Measurements from ENCODE around the gene TTYH2.

The TTYH2 gene

DNA sequence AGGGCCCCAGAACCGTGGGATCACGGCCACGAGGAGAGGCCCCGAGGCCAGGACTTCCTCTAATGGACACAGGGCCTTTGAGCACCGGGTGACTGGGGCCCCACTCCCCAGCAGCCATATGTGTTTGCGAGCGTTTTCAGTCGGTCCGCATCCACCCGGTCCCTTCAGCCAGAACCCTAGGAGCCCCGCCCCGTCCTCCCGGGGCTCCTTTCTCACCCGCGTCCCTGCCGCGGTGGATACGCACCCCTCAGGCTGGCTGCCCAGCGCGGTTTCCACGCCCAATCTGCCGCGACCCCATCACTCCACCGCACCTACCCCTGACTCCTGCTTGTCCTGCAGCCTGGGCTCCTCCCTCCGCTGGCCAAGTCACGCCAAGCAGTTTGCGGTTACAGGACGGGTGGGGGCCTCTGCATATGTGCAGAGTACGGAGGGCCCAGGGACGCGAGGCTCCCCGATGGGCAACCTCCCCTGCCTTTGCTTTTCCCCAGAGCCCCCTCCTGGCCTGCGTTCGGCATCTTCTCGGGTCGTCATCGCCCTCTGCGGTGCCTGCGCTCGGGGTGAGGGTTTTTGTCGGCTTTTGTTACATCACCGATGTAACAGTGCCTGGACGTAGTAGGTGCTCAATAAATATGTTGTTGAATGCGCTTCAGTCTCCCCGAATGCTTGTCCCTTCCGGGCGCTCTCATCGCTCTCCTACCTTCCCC, 1.0 kb upstream of the TTYH2 start:
- TF ChIP-seq CTCF (IDR thresholded peaks at IDR 0.05) = no peak

- no peak for TF ChIP-seq CTCF (IDR thresholded peaks at IDR 0.05)
Measured at GRCh38 chr17:74213861-74214391, 555 bp downstream of the TTYH2 start.

- no peak for TF ChIP-seq CTCF (IDR thresholded peaks at IDR 0.05)
Measured at GRCh38 chr17:74214484-74215341, 1.3 kb downstream of the TTYH2 start.

DNA sequence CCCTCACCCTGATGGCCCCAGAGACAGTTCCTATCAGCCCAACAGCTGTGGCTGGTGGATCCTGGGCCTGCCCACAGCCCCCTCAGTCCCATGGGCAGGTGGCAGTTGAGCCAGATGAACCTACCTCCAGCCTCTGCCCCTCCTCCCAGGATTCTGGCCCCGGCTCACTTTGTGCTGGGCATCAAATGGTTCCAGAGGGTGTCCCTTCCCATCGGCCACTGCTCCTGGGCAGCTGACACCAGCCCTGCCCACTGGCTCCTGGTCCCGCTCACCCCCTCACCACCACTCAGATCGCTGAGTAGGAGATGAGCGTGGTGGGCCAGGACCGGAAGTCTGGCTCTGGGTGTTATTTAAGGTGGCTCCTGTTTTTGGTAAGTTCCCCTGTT, 2.0 kb downstream of the TTYH2 start:
- no peak for TF ChIP-seq CTCF (IDR thresholded peaks at IDR 0.05)

DNA sequence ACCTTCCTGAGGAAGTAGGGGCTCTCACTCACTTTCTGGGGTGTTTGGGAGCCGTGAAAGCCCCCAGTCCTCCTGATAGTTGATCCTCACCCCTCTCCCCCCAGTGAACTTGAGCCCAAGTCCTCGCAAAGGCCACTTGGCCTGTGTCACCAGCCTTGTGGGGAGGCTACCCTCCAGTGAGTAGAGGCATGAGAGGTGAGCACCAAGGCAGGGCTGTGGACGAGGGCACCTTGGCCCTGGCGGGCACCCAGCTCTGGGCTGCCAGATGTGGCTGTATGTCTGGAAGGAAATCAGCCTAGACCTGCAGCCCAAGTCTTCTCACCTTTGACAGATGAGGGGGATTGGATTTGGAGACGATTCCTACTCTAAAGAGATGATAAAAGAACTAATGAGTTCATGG, 3.1 kb downstream of the TTYH2 start:
- no peak for TF ChIP-seq CTCF (IDR thresholded peaks at IDR 0.05)

GRCh38 chr17:74217037-74217730, 3.8 kb downstream of the TTYH2 start:
- TF ChIP-seq CTCF (IDR thresholded peaks at IDR 0.05) = no peak

DNA sequence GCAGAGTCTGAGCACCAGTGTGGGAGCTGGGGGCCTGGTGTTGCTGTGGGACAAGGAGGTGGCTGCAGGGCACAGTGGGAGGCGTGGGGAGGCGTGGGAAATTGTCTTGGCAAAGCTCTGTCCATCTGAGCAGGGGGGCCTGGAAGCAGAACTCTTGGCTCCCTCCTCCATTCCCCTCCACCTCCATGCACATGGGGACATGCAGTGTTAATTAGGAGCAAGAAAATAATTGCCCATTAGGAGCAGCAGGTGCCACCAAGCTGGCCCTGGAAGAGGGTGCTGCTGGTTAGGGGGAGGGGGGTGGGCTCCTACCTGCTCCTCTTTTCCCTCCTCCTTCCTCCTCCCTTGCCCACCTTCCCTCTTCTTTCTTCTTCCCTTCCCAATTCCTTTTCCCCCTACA, 4.5 kb downstream of the TTYH2 start:
- no peak for TF ChIP-seq CTCF (IDR thresholded peaks at IDR 0.05)
